OCI-LY3 (cell line): Measurements from ENCODE around the gene RUNX2.
A peak's percentile ranks its signal among the peaks of the same experiment; 100 is the strongest.

Experiments used
- H2AFZ ChIP-seq: fragments of 200-600, 300-600 bp; shearing (Covaris generic); 2 replicates; pipeline ENCODE4 v1.6.0; 2014; ENCODE audit warnings: antibody characterized with exemption, low read depth, low read length
- H3K27ac ChIP-seq: fragments of 200-600, 300-600 bp; sonication (generic); 2 replicates; pipeline ENCODE4 v1.5.1; 2014; ENCODE audit warnings: mild to moderate bottlenecking, low read length, moderate library complexity, mixed read lengths
- H3K27me3 ChIP-seq: fragments of 200-600, 300-600 bp; sonication (generic); 2 replicates; pipeline ENCODE4 v1.6.1; 2014; ENCODE audit warnings: low read depth, low read length, mixed read lengths
- H3K36me3 ChIP-seq: fragments of 200-600, 300-600 bp; sonication (generic); replicated peaks from 2 replicates; pipeline ENCODE3; 2014; ENCODE audit warnings: low read depth, low read length, mixed read lengths
- H3K4me1 ChIP-seq: fragments of 300-600, 200-600 bp; sonication (generic); 2 replicates; pipeline ENCODE4 v1.6.1; 2014; ENCODE audit warnings: low read length, mixed read lengths
- H3K4me2 ChIP-seq: fragments of 200-600, 300-600 bp; sonication (generic); 2 replicates; pipeline ENCODE4 v1.6.1; 2014; ENCODE audit warnings: low read length, mixed read lengths
- H3K4me3 ChIP-seq: fragments of 300-600, 200-600 bp; sonication (generic); 2 replicates; pipeline ENCODE4 v1.5.1; 2014; ENCODE audit warnings: antibody characterized with exemption, mild to moderate bottlenecking, low read length, moderate library complexity
- H3K79me2 ChIP-seq: fragments of 300-600, 200-600 bp; shearing (Covaris generic); 2 replicates; pipeline ENCODE4 v1.6.1; 2014; ENCODE audit warnings: mild to moderate bottlenecking, low read length, mixed read lengths
- H3K9ac ChIP-seq: fragments of 300-600, 200-600 bp; shearing (Covaris generic); 2 replicates; pipeline ENCODE4 v1.6.0; 2014; ENCODE audit warnings: mild to moderate bottlenecking, low read length, moderate library complexity
- H3K9me3 ChIP-seq: fragments of 200-600, 300-600 bp; shearing (Covaris generic); 2 replicates; pipeline ENCODE4 v1.6.1; 2014; ENCODE audit warnings: low read length, mixed read lengths; ENCODE audit not compliant: insufficient read depth
- H4K20me1 ChIP-seq: fragments of 200-600, 300-600 bp; sonication (generic); 2 replicates; pipeline ENCODE4 v1.6.1; 2016; ENCODE audit warnings: low read length, mixed read lengths; ENCODE audit not compliant: insufficient read depth
- EZH2phosphoT487 ChIP-seq: fragments of 200-600 bp; shearing (Covaris generic); IDR thresholded peaks from 2 replicates; pipeline ENCODE4 v1.6.1; 2018; ENCODE audit warnings: antibody characterized with exemption, mixed run types, low read depth
- TF ChIP-seq, protein P1 (sequence below): fragments of 200-600, 300-600 bp; sonication (generic); IDR thresholded peaks from 2 replicates; pipeline ENCODE4 v1.5.1; 2014; ENCODE audit warnings: antibody characterized with exemption, low read length, low read depth

Gene RUNX2

GRCh38 chr6:45423111-45423823 is 95.1 kb downstream of the RUNX2 start:
- no peak overlapping the region for H2AFZ ChIP-seq
- H3K27ac ChIP-seq = no peak overlapping the region
- H3K9me3 ChIP-seq = no peaks in the 10 kb centered on the region
- H3K9ac ChIP-seq = no peak overlapping the region
- peaks cover 19% of the 10 kb centered on the region for H3K4me1 ChIP-seq
- no peaks in the 10 kb centered on the region for H3K36me3 ChIP-seq
- H3K4me2 ChIP-seq = peak overlapping the region; percentile 97
- peaks cover 81% of the 10 kb centered on the region for H3K27me3 ChIP-seq
- TF ChIP-seq, protein P1, sequence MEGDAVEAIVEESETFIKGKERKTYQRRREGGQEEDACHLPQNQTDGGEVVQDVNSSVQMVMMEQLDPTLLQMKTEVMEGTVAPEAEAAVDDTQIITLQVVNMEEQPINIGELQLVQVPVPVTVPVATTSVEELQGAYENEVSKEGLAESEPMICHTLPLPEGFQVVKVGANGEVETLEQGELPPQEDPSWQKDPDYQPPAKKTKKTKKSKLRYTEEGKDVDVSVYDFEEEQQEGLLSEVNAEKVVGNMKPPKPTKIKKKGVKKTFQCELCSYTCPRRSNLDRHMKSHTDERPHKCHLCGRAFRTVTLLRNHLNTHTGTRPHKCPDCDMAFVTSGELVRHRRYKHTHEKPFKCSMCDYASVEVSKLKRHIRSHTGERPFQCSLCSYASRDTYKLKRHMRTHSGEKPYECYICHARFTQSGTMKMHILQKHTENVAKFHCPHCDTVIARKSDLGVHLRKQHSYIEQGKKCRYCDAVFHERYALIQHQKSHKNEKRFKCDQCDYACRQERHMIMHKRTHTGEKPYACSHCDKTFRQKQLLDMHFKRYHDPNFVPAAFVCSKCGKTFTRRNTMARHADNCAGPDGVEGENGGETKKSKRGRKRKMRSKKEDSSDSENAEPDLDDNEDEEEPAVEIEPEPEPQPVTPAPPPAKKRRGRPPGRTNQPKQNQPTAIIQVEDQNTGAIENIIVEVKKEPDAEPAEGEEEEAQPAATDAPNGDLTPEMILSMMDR = no peak
- no peak for TF ChIP-seq EZH2phosphoT487
- H3K79me2 ChIP-seq = no peaks in the 10 kb centered on the region
- no peaks in the 10 kb centered on the region; the same call in 1 of the 2 replicates for H4K20me1 ChIP-seq
- H3K4me3 ChIP-seq = peak overlapping the region; percentile 78

- H3K4me1 ChIP-seq = peaks cover 19% of the 10 kb centered on the region
- no peak for TF ChIP-seq EZH2phosphoT487
- TF ChIP-seq, protein P1 = no peak
- no peak overlapping the region for H3K9ac ChIP-seq
- H2AFZ ChIP-seq = no peak overlapping the region
- no peaks in the 10 kb centered on the region for H3K36me3 ChIP-seq
- no peak overlapping the region for H3K4me3 ChIP-seq
- H3K27ac ChIP-seq = no peak overlapping the region
- H3K79me2 ChIP-seq = no peaks in the 10 kb centered on the region
- no peaks in the 10 kb centered on the region for H3K9me3 ChIP-seq
- peaks cover 81% of the 10 kb centered on the region for H3K27me3 ChIP-seq
- no peaks in the 10 kb centered on the region; the same call in 1 of the 2 replicates for H4K20me1 ChIP-seq
- 0 out of 2 replicates have a peak overlapping the region, but pooled peaks have one; percentile 30 for H3K4me2 ChIP-seq
Measured at GRCh38 chr6:45423824-45424450, 95.8 kb downstream of the RUNX2 start.

DNA sequence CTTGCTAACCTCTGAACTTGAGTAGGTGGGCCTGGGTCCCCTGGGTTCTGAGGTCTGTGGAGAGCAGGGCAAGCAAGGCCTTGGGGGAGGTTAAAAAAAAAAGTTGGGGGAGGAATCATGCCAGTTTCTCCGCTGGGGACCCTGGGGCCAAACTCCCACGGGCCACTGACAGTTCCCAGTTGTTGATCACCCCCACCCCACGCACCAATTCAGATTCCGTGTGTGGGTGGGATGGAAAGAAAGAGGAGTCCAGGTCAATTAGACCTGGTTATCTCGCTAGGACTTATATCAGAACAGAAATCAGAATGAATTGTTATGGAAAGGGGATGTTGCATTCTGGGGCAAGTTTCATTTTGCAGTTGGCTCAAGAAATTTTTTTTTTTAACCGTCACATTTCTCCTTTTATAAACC is 96.3 kb downstream of the RUNX2 start:
- no peak for TF ChIP-seq EZH2phosphoT487
- TF ChIP-seq, protein P1 = no peak
- Histone ChIP-seq H3K9ac (no peak overlapping the region), H3K9me3 (no peaks in the 10 kb centered on the region), H3K36me3 (no peaks in the 10 kb centered on the region), H4K20me1 (no peaks in the 10 kb centered on the region; the same call in 1 of the 2 replicates), H3K4me3 (no peak overlapping the region), H2AFZ (no peak overlapping the region), H3K27ac (no peak overlapping the region), H3K27me3 (peaks cover 81% of the 10 kb centered on the region), H3K4me1 (peaks cover 15% of the 10 kb centered on the region), H3K79me2 (no peaks in the 10 kb centered on the region), H3K4me2 (peak overlapping the region; percentile 30)

DNA sequence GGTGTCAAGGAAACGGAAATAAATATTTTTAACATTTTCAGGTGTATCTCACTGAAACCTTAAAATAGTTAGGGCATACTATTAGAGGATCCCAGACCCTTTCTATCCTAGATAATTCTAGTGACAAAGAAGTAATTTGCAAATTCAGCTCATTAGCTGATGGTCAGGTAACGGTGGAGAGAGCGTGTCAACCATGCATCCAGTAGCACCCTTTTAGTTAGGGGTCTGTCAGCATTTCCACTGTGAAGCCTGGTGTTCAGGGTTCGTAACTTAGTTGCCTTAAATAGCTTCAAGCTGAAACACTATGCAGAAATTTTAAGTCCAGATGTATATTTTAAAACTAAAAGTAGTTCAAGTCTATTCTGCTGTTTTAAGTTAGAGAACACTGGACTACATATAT is 98.1 kb downstream of the RUNX2 start:
- H3K79me2 ChIP-seq = no peaks in the 10 kb centered on the region
- H3K9me3 ChIP-seq = no peaks in the 10 kb centered on the region
- no peak overlapping the region for H3K4me2 ChIP-seq
- H3K36me3 ChIP-seq = no peaks in the 10 kb centered on the region
- H3K4me1 ChIP-seq = peaks cover 6% of the 10 kb centered on the region
- H4K20me1 ChIP-seq = no peaks in the 10 kb centered on the region
- H3K4me3 ChIP-seq = no peak overlapping the region
- peaks cover 77% of the 10 kb centered on the region for H3K27me3 ChIP-seq
- TF ChIP-seq EZH2phosphoT487 = no peak
- TF ChIP-seq, protein P1 = no peak
- H2AFZ ChIP-seq = no peak overlapping the region
- H3K9ac ChIP-seq = no peak overlapping the region
- no peak overlapping the region for H3K27ac ChIP-seq
